ENCODE results near the gene GALNT10.

DNA sequence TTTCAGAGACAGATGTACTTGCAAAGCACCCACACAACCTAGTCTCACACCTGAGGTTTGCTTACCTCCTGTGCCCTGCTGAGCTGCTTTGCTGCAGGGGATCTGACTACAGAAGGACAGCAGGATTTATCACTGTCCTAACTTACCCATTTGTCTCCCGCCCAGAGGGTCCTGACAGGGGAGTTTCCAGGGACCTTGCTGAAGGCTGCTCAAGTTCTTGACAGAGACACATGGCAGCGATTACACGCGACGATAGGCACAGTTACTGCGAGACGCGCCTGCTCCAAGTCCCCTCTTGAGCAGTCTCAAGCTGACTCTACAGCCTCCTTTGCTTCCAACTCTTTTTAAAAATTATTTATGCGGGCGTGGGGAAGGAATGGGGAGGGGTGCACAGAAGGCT, 24.6 kb upstream of the GALNT10 start:
- TF ChIP-seq, protein P1, sequence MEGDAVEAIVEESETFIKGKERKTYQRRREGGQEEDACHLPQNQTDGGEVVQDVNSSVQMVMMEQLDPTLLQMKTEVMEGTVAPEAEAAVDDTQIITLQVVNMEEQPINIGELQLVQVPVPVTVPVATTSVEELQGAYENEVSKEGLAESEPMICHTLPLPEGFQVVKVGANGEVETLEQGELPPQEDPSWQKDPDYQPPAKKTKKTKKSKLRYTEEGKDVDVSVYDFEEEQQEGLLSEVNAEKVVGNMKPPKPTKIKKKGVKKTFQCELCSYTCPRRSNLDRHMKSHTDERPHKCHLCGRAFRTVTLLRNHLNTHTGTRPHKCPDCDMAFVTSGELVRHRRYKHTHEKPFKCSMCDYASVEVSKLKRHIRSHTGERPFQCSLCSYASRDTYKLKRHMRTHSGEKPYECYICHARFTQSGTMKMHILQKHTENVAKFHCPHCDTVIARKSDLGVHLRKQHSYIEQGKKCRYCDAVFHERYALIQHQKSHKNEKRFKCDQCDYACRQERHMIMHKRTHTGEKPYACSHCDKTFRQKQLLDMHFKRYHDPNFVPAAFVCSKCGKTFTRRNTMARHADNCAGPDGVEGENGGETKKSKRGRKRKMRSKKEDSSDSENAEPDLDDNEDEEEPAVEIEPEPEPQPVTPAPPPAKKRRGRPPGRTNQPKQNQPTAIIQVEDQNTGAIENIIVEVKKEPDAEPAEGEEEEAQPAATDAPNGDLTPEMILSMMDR (IDR thresholded peaks at IDR 0.05) = no peak
- TF ChIP-seq FOSL2 (IDR thresholded peaks at IDR 0.05; ENCODE audit: borderline replicate concordance, low read depth) = no peak
- TF ChIP-seq, protein P2, sequence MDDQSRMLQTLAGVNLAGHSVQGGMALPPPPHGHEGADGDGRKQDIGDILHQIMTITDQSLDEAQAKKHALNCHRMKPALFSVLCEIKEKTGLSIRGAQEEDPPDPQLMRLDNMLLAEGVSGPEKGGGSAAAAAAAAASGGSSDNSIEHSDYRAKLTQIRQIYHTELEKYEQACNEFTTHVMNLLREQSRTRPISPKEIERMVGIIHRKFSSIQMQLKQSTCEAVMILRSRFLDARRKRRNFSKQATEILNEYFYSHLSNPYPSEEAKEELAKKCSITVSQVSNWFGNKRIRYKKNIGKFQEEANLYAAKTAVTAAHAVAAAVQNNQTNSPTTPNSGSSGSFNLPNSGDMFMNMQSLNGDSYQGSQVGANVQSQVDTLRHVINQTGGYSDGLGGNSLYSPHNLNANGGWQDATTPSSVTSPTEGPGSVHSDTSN (IDR thresholded peaks at IDR 0.05) = no peak
- no peak for TF ChIP-seq SIN3A (IDR thresholded peaks at IDR 0.05; ENCODE audit: borderline replicate concordance, low read depth, low read length)
- TF ChIP-seq, protein P3, sequence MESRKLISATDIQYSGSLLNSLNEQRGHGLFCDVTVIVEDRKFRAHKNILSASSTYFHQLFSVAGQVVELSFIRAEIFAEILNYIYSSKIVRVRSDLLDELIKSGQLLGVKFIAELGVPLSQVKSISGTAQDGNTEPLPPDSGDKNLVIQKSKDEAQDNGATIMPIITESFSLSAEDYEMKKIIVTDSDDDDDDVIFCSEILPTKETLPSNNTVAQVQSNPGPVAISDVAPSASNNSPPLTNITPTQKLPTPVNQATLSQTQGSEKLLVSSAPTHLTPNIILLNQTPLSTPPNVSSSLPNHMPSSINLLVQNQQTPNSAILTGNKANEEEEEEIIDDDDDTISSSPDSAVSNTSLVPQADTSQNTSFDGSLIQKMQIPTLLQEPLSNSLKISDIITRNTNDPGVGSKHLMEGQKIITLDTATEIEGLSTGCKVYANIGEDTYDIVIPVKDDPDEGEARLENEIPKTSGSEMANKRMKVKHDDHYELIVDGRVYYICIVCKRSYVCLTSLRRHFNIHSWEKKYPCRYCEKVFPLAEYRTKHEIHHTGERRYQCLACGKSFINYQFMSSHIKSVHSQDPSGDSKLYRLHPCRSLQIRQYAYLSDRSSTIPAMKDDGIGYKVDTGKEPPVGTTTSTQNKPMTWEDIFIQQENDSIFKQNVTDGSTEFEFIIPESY (IDR thresholded peaks at IDR 0.05; ENCODE audit: borderline replicate concordance, low read depth) = no peak
- TF ChIP-seq, protein P4, sequence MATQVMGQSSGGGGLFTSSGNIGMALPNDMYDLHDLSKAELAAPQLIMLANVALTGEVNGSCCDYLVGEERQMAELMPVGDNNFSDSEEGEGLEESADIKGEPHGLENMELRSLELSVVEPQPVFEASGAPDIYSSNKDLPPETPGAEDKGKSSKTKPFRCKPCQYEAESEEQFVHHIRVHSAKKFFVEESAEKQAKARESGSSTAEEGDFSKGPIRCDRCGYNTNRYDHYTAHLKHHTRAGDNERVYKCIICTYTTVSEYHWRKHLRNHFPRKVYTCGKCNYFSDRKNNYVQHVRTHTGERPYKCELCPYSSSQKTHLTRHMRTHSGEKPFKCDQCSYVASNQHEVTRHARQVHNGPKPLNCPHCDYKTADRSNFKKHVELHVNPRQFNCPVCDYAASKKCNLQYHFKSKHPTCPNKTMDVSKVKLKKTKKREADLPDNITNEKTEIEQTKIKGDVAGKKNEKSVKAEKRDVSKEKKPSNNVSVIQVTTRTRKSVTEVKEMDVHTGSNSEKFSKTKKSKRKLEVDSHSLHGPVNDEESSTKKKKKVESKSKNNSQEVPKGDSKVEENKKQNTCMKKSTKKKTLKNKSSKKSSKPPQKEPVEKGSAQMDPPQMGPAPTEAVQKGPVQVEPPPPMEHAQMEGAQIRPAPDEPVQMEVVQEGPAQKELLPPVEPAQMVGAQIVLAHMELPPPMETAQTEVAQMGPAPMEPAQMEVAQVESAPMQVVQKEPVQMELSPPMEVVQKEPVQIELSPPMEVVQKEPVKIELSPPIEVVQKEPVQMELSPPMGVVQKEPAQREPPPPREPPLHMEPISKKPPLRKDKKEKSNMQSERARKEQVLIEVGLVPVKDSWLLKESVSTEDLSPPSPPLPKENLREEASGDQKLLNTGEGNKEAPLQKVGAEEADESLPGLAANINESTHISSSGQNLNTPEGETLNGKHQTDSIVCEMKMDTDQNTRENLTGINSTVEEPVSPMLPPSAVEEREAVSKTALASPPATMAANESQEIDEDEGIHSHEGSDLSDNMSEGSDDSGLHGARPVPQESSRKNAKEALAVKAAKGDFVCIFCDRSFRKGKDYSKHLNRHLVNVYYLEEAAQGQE (IDR thresholded peaks at IDR 0.05; ENCODE audit: low read depth, low read length) = no peak
- no peak for TF ChIP-seq EP300 (IDR thresholded peaks at IDR 0.05; ENCODE audit: borderline replicate concordance in 1 of 2, low read depth in 1 of 2, low read length in 1 of 2)
